Loucy (cell line): Measurements from ENCODE around the gene TBATA.
"Not testable (repeated sequence)": the region's sequence is repeated elsewhere in the genome, so short reads cannot be mapped to it uniquely, and the experiment has no call there.

Experiments used
- H2AFZ ChIP-seq: fragments of 200-600 bp; sonication (generic); 2 replicates; pipeline ENCODE4 v1.6.0; 2016; ENCODE audit warnings: antibody characterized with exemption, mild to moderate bottlenecking, low read length, moderate library complexity
- H3F3A ChIP-seq: fragments of 200-600 bp; 2 replicates; pipeline ENCODE4 v1.6.0; 2016; ENCODE audit warnings: antibody characterized with exemption, low read depth, mild to moderate bottlenecking
- H3K27me3 ChIP-seq: fragments of 200-600 bp; sonication (generic); 2 replicates; pipeline ENCODE4 v1.6.1; 2014; ENCODE audit warnings: low read length, mild to moderate bottlenecking; ENCODE audit not compliant: insufficient read depth, poor library complexity, severe bottlenecking
- H3K36me3 ChIP-seq: fragments of 200-600 bp; sonication (generic); 2 replicates; pipeline ENCODE4 v1.6.1; 2016; ENCODE audit warnings: low read length; ENCODE audit not compliant: insufficient read depth
- H3K4me1 ChIP-seq: fragments of 200-600 bp; sonication (generic); 2 replicates; pipeline ENCODE4 v1.5.1; 2014; ENCODE audit warnings: low read length, mild to moderate bottlenecking; ENCODE audit not compliant: insufficient read depth, poor library complexity, severe bottlenecking
- H3K4me2 ChIP-seq: fragments of 200-600 bp; sonication (generic); 2 replicates; pipeline ENCODE4 v1.6.0; 2014; ENCODE audit warnings: antibody characterized with exemption, low read length, low read depth, mild to moderate bottlenecking; ENCODE audit not compliant: poor library complexity, severe bottlenecking
- H3K4me3 ChIP-seq: fragments of 200-600 bp; sonication (generic); 2 replicates; pipeline ENCODE4 v1.5.1; 2014; ENCODE audit warnings: low read length, mild to moderate bottlenecking, mixed read lengths; ENCODE audit not compliant: poor library complexity, severe bottlenecking
- H3K79me2 ChIP-seq: fragments of 200-600 bp; sonication (generic); 2 replicates; pipeline ENCODE4 v1.6.1; 2014; ENCODE audit warnings: low read length; ENCODE audit not compliant: insufficient read depth
- H3K9ac ChIP-seq: fragments of 200-600 bp; sonication (generic); 2 replicates; pipeline ENCODE4 v1.6.0; 2014; ENCODE audit warnings: mild to moderate bottlenecking, low read depth, low read length, moderate library complexity; ENCODE audit not compliant: poor library complexity, severe bottlenecking
- H3K9me2 ChIP-seq: fragments of 200-600 bp; sonication (generic); replicated peaks from 2 replicates; pipeline ENCODE4 v1.6.1; 2016; ENCODE audit warnings: low read depth, low read length, mixed read lengths
- H3K9me3 ChIP-seq: fragments of 200-600 bp; sonication (generic); 2 replicates; pipeline ENCODE4 v1.6.1; 2014; ENCODE audit warnings: mild to moderate bottlenecking, antibody characterized with exemption, low read length, low read depth; ENCODE audit not compliant: insufficient read depth
- H4K20me1 ChIP-seq: fragments of 200-600 bp; sonication (generic); 2 replicates; pipeline ENCODE4 v1.6.0; 2014; ENCODE audit warnings: antibody characterized with exemption, low read length, mild to moderate bottlenecking; ENCODE audit not compliant: insufficient read depth, poor library complexity, severe bottlenecking
- CTCF ChIP-seq: fragments of 200-600 bp; sonication (generic); conservative IDR thresholded peaks from 2 replicates; pipeline ENCODE4 v1.5.1; 2014; ENCODE audit warnings: mild to moderate bottlenecking, antibody characterized with exemption, low read length
- EZH2phosphoT487 ChIP-seq: fragments of 200-600 bp; IDR thresholded peaks from 2 replicates; pipeline ENCODE4 v1.6.1; 2018; ENCODE audit warnings: antibody characterized with exemption, mild to moderate bottlenecking, moderate library complexity, borderline replicate concordance

Gene TBATA

GRCh38 chr10:70771311-70772194, 13.6 kb downstream of the TBATA start:
- no peaks in the 10 kb centered on the region for H3K36me3 ChIP-seq
- H2AFZ ChIP-seq = no peak overlapping the region
- H3K9me3 ChIP-seq = no peaks in the 10 kb centered on the region
- H3F3A ChIP-seq = no peaks in the 10 kb centered on the region
- H3K4me1 ChIP-seq = no peaks in the 10 kb centered on the region
- TF ChIP-seq CTCF = no peak; the same call in 1 of the 2 replicates
- TF ChIP-seq EZH2phosphoT487 = no peak
- no peak overlapping the region for H3K4me2 ChIP-seq
- H4K20me1 ChIP-seq = no peaks in the 10 kb centered on the region
- H3K9ac ChIP-seq = no peak overlapping the region
- H3K4me3 ChIP-seq = no peak overlapping the region
- no peaks in the 10 kb centered on the region for H3K27me3 ChIP-seq
- H3K79me2 ChIP-seq = no peaks in the 10 kb centered on the region
- H3K9me2 ChIP-seq = no peaks in the 10 kb centered on the region

GRCh38 chr10:70770516-70770915, 14.7 kb downstream of the TBATA start:
- not testable (repeated sequence) for H3K9me3 ChIP-seq, H3K36me3 ChIP-seq, H3K4me1 ChIP-seq, H4K20me1 ChIP-seq, H3K9ac ChIP-seq, H3K4me3 ChIP-seq, H3K4me2 ChIP-seq, H3F3A ChIP-seq, H3K79me2 ChIP-seq, H2AFZ ChIP-seq, H3K27me3 ChIP-seq, H3K9me2 ChIP-seq

- TF ChIP-seq CTCF (no peak), EZH2phosphoT487 (no peak)
- Histone ChIP-seq H3K9ac (no peak overlapping the region), H3K9me2 (no peaks in the 10 kb centered on the region)
Measured at GRCh38 chr10:70770001-70770400, 15.2 kb downstream of the TBATA start.

GRCh38 chr10:70769121-70769520, 16.1 kb downstream of the TBATA start:
- no peaks in the 10 kb centered on the region for H4K20me1 ChIP-seq
- H3K36me3 ChIP-seq = no peaks in the 10 kb centered on the region
- H3K9ac ChIP-seq = no peak overlapping the region
- H3K27me3 ChIP-seq = no peaks in the 10 kb centered on the region
- H2AFZ ChIP-seq = no peak overlapping the region
- no peak for TF ChIP-seq EZH2phosphoT487
- H3K4me2 ChIP-seq = no peak overlapping the region
- no peaks in the 10 kb centered on the region for H3K4me1 ChIP-seq
- no peak overlapping the region for H3K4me3 ChIP-seq
- no peaks in the 10 kb centered on the region for H3F3A ChIP-seq
- H3K79me2 ChIP-seq = no peaks in the 10 kb centered on the region
- peaks cover 13% of the 10 kb centered on the region; the same call in 1 of the 2 replicates for H3K9me3 ChIP-seq
- no peaks in the 10 kb centered on the region for H3K9me2 ChIP-seq

More at GRCh38 chr10:70770001-70770400, 15.2 kb downstream of the TBATA start:
- H3K4me1 ChIP-seq = no peaks in the 10 kb centered on the region
- H3K4me2 ChIP-seq = no peak overlapping the region
- peaks cover 13% of the 10 kb centered on the region; the same call in 1 of the 2 replicates for H3K9me3 ChIP-seq
- no peaks in the 10 kb centered on the region for H3F3A ChIP-seq
- no peak overlapping the region for H3K4me3 ChIP-seq
- no peaks in the 10 kb centered on the region for H3K36me3 ChIP-seq
- no peaks in the 10 kb centered on the region for H3K27me3 ChIP-seq
- no peaks in the 10 kb centered on the region for H4K20me1 ChIP-seq
- H2AFZ ChIP-seq = no peak overlapping the region
- H3K79me2 ChIP-seq = no peaks in the 10 kb centered on the region

- H3K79me2 ChIP-seq, H3K9ac ChIP-seq, H3F3A ChIP-seq, H3K4me2 ChIP-seq, H3K9me2 ChIP-seq, H3K27me3 ChIP-seq, H4K20me1 ChIP-seq, H3K36me3 ChIP-seq, H3K4me1 ChIP-seq, H2AFZ ChIP-seq, H3K4me3 ChIP-seq: not testable (repeated sequence)
- peaks cover 13% of the 10 kb centered on the region; the same call in 1 of the 2 replicates for H3K9me3 ChIP-seq
Measured at GRCh38 chr10:70768026-70768685, 17.0 kb downstream of the TBATA start.
